Esophagus muscularis mucosa (tissue), 4 donors: ENCODE results near the gene GPR37L1.

ENCODE experiments used
- EP300 ChIP-seq: sonication (generic); formaldehyde crosslinking; IDR thresholded peaks from one replicate; pipeline ENCODE4 v1.6.1; 2017; ENCODE audit warnings: antibody characterized with exemption
- POLR2A ChIP-seq: fragments of 450-650 bp; IDR thresholded peaks from one replicate; pipeline ENCODE4 v1.6.1; 2017; ENCODE audit warnings: antibody characterized with exemption, moderate library complexity, mild to moderate bottlenecking, low read depth
- POLR2AphosphoS5 ChIP-seq, 2 donors: sonication (generic); formaldehyde crosslinking; IDR thresholded peaks; one replicate each; pipeline ENCODE4 v1.6.1; 2017; ENCODE audit warnings: antibody characterized with exemption in 2 of 2
- TF ChIP-seq, protein P1 (sequence below), 3 experiments: fragments of 200-600 bp in 2 of 3; fragments of 450-650 bp in 1 of 3; sonication (generic) in 2 of 3; IDR thresholded peaks; one replicate each; pipeline ENCODE4 v1.5.1; 2017 to 2019; ENCODE audit warnings: antibody characterized with exemption in 3 of 3, mild to moderate bottlenecking in 2 of 3, moderate library complexity in 1 of 3

DNA sequence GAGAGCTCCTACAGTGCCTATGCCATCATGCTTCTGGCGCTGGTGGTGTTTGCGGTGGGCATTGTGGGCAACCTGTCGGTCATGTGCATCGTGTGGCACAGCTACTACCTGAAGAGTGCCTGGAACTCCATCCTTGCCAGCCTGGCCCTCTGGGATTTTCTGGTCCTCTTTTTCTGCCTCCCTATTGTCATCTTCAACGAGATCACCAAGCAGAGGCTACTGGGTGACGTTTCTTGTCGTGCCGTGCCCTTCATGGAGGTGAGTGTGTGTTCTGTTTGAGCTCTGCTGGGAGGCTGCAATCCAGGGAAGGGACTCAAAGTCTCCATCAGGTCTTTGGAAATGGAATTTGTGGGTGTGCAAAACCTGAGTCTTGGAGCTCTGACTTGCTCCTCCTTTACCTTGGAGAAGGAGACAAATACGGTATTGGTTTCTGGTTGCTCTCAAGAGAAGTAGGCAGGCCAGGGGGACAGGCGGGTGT lies 658 bp downstream of the GPR37L1 start:
- TF ChIP-seq, protein P1, sequence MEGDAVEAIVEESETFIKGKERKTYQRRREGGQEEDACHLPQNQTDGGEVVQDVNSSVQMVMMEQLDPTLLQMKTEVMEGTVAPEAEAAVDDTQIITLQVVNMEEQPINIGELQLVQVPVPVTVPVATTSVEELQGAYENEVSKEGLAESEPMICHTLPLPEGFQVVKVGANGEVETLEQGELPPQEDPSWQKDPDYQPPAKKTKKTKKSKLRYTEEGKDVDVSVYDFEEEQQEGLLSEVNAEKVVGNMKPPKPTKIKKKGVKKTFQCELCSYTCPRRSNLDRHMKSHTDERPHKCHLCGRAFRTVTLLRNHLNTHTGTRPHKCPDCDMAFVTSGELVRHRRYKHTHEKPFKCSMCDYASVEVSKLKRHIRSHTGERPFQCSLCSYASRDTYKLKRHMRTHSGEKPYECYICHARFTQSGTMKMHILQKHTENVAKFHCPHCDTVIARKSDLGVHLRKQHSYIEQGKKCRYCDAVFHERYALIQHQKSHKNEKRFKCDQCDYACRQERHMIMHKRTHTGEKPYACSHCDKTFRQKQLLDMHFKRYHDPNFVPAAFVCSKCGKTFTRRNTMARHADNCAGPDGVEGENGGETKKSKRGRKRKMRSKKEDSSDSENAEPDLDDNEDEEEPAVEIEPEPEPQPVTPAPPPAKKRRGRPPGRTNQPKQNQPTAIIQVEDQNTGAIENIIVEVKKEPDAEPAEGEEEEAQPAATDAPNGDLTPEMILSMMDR (IDR thresholded peaks at IDR 0.05): no peak
- TF ChIP-seq POLR2A (no peak), EP300 (no peak), POLR2AphosphoS5 (IDR thresholded peaks at IDR 0.05) (no peak)
